KOPT-K1 (cell line): Measurements from ENCODE around the gene SHC3.

Source experiments
- H3K27ac ChIP-seq: fragments of 200-600 bp; sonication (generic); 2 replicates; pipeline ENCODE4 v1.5.1; 2016; ENCODE audit warnings: antibody characterized with exemption, mild to moderate bottlenecking, low read depth, low read length; ENCODE audit not compliant: poor library complexity, severe bottlenecking
- H3K36me3 ChIP-seq: fragments of 200-600 bp; sonication (generic); 2 replicates; pipeline ENCODE4 v1.5.1; 2017; ENCODE audit warnings: antibody characterized with exemption, mild to moderate bottlenecking, low read length, moderate library complexity; ENCODE audit not compliant: insufficient read depth
- H3K9me3 ChIP-seq: fragments of 200-600 bp; sonication (generic); 2 replicates; pipeline ENCODE4 v1.5.1; 2017; ENCODE audit warnings: antibody characterized with exemption, low read length, mild to moderate bottlenecking; ENCODE audit not compliant: insufficient read depth, poor library complexity, severe bottlenecking

Gene SHC3

GRCh38 chr9:89048616-89049015, 130.0 kb downstream of the SHC3 start:
- Histone ChIP-seq H3K27ac (no peak overlapping the region), H3K36me3 (no peaks in the 10 kb centered on the region), H3K9me3 (no peaks in the 10 kb centered on the region)

GRCh38 chr9:89047667-89048066, 131.0 kb downstream of the SHC3 start:
- H3K27ac ChIP-seq, result no peak overlapping the region
- no peaks in the 10 kb centered on the region for H3K36me3 ChIP-seq
- no peaks in the 10 kb centered on the region for H3K9me3 ChIP-seq

DNA sequence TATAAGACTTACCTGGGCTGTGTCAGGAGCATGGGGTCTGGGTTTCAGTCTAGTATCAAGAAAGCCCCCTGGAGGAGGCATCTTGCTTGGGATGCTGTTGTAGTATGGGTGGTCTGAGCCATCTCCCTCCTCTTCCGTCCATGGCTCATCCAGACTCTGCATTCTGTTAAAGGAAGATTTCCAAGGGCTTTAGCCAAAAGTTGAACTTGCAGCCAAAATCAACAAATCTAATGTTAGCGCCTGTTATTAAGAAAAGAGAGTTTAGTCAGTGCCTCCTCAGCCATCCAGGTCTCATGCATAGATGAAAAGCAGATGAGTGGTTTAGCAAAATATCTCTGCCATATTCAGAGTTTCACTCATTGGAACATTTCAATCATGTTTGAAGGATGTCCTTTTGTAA, 131.8 kb downstream of the SHC3 start:
- H3K9me3 ChIP-seq, result no peaks in the 10 kb centered on the region
- no peak overlapping the region for H3K27ac ChIP-seq
- H3K36me3 ChIP-seq, result no peaks in the 10 kb centered on the region

DNA sequence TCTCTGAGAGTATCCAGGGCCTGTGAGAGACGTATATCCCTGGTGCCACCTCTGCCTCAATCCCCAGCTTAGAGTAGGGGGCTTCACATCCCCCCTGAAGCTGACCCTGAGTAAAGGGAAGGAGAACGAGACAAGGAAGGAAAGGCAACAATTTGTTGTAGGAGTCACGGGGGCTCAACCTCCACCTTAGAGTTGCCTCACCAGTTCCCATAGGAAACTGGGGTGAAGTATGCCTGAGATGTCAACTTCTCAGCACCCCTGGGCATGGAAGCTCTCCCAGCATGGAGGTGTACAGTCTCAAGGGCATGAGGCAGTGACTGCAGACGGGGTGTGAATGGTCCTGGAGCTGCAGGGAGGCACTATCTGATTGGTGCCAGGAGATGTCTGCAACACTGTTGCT, 133.7 kb downstream of the SHC3 start:
- Histone ChIP-seq H3K36me3 (no peaks in the 10 kb centered on the region), H3K9me3 (no peaks in the 10 kb centered on the region), H3K27ac (no peak overlapping the region)

DNA sequence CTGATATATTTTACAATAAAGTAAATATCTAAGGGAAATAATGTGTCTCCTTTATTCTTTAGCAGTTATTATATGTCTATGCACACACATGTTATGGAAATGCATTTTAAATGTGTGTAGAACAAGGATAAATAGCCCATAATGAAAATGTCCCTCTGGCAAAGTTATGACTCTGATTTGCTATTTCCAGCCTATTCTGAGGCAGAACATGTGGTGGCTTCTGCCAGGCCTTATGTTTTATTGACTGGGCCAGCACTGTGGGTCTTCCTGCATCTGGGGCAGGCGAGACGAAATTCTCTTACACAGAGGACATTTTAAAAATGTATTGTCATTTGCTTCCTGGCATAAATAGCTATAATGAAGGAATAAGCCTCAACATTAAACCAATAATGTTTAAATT, 134.5 kb downstream of the SHC3 start:
- H3K27ac ChIP-seq, result no peak overlapping the region
- no peaks in the 10 kb centered on the region for H3K9me3 ChIP-seq
- no peaks in the 10 kb centered on the region for H3K36me3 ChIP-seq

GRCh38 chr9:89042984-89043383, 135.6 kb downstream of the SHC3 start:
- Histone ChIP-seq H3K36me3 (no peaks in the 10 kb centered on the region), H3K27ac (no peak overlapping the region), H3K9me3 (no peaks in the 10 kb centered on the region)

DNA sequence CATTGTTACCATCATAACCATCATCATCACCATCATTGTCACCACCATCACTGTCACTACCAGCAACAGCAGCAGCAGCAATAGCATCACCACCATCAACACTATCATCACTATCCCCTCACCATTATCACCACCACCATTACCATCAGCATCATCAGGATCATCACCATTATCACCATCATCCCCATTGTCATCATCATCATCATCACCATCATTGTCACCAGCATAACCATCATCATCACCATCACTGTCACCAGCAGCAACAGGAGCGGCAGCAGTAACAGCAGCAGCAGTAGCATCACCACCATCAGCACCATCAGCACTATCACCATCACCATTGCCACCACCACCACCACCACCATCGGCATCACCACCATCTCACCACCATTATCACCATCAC, 139.0 kb downstream of the SHC3 start:
- no peak overlapping the region for H3K27ac ChIP-seq
- no peaks in the 10 kb centered on the region for H3K36me3 ChIP-seq
- no peaks in the 10 kb centered on the region for H3K9me3 ChIP-seq

DNA sequence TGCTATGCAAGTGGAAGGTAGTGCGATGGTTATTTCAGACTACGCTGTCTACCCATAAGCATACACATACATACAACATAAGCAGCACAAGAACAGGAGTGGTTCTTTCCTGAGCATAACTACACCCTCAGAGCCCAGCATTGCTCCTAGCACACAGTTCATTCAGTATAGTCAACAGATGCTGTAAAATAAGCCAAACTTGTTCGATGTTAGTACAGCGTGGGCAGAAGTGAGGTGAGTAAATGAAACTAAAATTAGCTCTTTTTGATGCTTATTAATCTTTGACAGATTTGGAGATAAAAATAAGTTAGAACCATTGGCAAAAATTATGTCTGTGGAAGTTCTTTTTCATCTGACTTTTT, 139.5 kb downstream of the SHC3 start:
- H3K9me3 ChIP-seq, result no peaks in the 10 kb centered on the region
- no peak overlapping the region for H3K27ac ChIP-seq
- no peaks in the 10 kb centered on the region for H3K36me3 ChIP-seq

GRCh38 chr9:89038382-89039103, 140.1 kb downstream of the SHC3 start:
- Histone ChIP-seq H3K9me3 (no peaks in the 10 kb centered on the region), H3K27ac (no peak overlapping the region), H3K36me3 (no peaks in the 10 kb centered on the region)

GRCh38 chr9:89037891-89038290, 140.7 kb downstream of the SHC3 start:
- no peaks in the 10 kb centered on the region for H3K36me3 ChIP-seq
- H3K9me3 ChIP-seq, result no peaks in the 10 kb centered on the region
- no peak overlapping the region for H3K27ac ChIP-seq

DNA sequence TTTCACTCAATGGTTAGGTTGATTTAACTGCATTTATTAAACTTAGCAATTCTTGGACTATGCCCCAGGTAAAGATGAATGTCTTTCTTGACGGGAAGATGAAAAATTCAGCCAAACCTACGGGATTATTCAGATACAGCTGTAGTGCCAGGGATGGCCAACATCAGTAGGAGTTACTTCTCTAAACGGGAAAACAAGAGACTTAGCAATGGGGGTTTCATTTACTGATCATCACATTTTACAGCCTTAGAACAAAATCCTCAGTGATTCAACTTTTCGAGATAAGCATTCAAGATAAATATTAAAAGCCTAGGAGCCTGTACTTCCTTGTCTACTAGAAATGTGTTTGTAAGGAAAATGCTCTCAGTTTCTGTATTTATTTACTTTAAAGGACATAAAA, 141.3 kb downstream of the SHC3 start:
- Histone ChIP-seq H3K27ac (no peak overlapping the region), H3K9me3 (no peaks in the 10 kb centered on the region), H3K36me3 (no peaks in the 10 kb centered on the region)

DNA sequence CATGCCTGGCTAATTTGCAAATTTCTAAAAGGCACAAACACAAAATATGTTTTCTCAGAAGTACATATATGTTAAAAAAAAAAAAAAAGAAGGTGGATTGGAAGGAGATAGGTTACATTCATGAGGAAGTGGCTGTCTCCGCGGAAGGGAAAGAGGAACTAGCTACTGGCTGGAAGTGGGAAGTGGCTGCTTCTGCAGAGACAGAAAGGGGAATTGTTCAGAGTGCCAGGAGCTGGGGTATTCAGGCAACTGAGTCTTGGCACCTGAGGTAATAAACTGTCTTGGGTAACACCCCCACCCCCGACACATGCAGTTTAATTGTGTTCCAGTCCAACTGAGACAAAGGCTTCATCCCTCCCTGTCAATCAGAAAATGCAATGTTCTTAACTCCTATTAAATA, 141.7 kb downstream of the SHC3 start:
- Histone ChIP-seq H3K36me3 (no peaks in the 10 kb centered on the region), H3K27ac (no peak overlapping the region), H3K9me3 (no peaks in the 10 kb centered on the region)

GRCh38 chr9:89036383-89036782, 142.2 kb downstream of the SHC3 start:
- Histone ChIP-seq H3K36me3 (no peaks in the 10 kb centered on the region), H3K27ac (no peak overlapping the region), H3K9me3 (no peaks in the 10 kb centered on the region)

- Histone ChIP-seq H3K36me3 (no peaks in the 10 kb centered on the region), H3K27ac (no peak overlapping the region), H3K9me3 (peaks cover 18% of the 10 kb centered on the region)
Observed at GRCh38 chr9:89032661-89033060, 146.0 kb downstream of the SHC3 start.

GRCh38 chr9:89032173-89032572, 146.4 kb downstream of the SHC3 start:
- H3K27ac ChIP-seq, result no peak overlapping the region
- no peaks in the 10 kb centered on the region for H3K36me3 ChIP-seq
- H3K9me3 ChIP-seq, result peaks cover 18% of the 10 kb centered on the region

- H3K36me3 ChIP-seq, result no peaks in the 10 kb centered on the region
- H3K9me3 ChIP-seq, result peaks cover 18% of the 10 kb centered on the region
- H3K27ac ChIP-seq, result no peak overlapping the region
Observed at GRCh38 chr9:89029788-89030187, 148.8 kb downstream of the SHC3 start.
